GM18907 (cell line): ENCODE data around the gene PEX14.
"Not testable (repeated sequence)": the region's sequence is repeated elsewhere in the genome, so short reads cannot be mapped to it uniquely, and the experiment has no call there.

Experiments
- ATAC-seq: cut with Tn5 transposase; IDR thresholded peaks from one replicate; pipeline ENCODE4 v1.9.1; 2021; ENCODE audit warnings: mild to moderate bottlenecking, moderate library complexity; ENCODE audit not compliant: unreplicated experiment

The PEX14 gene

DNA sequence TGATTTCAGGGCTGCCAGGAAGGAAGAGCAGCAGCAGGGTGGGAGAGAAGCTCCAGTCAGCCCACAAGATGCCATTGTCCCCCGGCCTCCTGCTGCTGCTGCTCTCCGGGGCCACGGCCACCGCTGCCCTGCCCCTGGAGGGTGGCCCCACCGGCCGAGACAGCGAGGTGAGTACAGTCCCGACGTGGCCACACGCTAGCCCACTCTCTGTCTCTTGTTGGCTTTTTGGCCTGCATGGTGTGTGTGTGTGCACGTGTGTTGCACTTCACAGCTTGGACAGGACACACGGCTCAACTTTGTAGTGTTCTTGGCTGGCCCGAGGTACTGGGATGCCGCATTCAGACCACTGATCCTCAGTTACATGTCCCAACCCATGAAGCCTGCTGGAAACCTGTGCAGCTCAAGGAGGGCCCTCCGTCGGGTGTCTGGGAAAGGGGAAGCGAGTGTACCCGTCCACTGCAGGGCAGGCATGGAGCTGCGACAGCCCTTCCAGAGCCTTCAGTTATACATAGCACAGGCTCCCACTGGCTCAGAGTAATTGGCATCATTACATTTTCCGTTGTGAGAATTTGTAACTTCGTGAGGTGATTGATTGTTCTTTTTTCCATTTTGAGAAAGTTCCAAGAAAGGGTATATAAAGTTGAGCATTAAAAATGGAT lies 24.5 kb upstream of the PEX14 start:
- ATAC-seq = no peak

DNA sequence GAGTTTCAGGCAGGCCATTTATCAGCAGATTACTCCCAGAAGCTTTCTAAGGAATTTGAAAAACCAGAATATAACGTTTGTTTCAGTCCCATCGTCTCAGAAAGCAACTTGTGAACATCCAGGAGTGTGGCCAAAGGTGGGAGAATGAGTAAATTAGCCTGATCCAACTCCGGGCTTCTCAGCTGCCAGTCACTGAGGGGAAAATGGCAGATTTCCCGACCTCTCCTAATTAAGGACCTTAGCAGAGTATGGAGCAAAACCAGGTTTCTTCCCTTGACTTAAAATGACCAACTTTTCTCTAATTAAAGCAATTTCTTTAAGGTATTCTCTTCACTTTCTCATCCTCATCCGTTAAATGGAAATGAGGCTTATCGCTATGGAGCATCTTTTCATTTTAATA lies 23.9 kb upstream of the PEX14 start:
- no peak for ATAC-seq

DNA sequence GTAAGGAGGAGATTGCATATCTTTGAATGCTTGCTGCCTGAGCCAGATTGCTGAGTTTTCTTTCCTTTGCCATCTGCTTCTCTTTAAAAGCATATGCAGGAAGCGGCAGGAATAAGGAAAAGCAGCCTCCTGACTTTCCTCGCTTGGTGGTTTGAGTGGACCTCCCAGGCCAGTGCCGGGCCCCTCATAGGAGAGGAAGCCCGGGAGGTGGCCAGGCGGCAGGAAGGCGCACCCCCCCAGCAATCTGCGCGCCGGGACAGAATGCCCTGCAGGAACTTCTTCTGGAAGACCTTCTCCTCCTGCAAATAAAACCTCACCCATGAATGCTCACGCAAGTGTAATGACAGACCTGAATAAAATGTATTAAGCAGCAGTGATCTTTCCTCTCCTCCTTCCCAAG lies 23.5 kb upstream of the PEX14 start:
- ATAC-seq = no peak

DNA sequence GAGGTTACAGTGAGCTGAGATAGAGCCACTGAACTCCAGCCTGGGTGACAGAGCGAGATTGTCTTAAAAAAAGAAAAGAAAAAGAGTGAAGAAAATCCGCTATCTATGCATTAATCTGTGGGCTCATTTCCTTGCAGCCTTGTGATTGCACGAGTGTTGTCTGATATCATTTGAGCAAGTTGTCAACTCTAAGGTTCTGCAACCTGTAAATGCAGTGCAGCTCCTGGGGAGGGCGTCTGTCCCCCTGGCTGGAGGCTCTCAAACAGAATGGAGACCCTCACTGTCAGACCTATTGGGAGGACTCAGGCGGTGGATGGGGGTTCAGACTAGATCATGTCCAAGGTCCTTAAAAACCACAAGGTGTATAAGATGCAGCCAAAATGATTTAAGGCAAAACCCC lies 18.7 kb upstream of the PEX14 start:
- ATAC-seq = no peak

DNA sequence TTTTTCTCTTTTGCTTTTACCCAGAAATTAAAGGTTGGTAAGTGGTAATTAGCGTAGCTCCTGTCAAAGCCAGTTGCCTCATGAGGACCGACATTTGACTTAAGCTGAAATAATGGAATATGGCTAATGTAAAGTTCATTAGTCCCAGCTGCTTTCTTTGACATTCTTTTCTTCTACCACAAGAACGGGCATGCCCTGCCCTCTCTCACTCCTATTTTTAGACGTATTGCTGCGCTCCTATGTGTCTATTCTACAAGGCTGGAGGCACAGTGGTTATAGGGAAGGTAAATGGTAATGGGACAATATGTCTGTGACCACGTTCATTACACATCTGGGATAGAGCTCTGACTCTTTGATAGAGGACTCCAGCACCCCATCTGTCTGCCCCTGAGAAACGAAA lies 18.1 kb upstream of the PEX14 start:
- ATAC-seq = no peak

DNA sequence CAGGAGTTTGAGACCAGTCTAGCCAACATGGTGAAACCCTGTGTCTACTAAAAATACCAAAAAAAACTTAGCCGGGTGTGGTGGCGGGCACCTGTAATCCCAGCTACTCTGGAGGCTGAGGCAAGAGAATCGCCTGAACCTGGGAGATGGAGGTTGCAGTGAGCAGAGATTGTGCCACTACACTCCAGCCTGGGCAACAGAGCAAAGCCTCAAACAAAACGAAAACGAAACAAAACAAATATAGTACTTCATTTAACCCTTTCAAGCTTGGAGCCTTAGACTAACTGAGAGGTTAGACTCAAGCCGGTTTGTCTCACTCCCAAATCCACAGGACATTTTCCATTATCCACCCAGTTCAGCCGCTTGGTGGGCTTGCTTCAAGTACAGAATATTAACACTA lies 17.3 kb upstream of the PEX14 start:
- not testable (repeated sequence) for ATAC-seq

DNA sequence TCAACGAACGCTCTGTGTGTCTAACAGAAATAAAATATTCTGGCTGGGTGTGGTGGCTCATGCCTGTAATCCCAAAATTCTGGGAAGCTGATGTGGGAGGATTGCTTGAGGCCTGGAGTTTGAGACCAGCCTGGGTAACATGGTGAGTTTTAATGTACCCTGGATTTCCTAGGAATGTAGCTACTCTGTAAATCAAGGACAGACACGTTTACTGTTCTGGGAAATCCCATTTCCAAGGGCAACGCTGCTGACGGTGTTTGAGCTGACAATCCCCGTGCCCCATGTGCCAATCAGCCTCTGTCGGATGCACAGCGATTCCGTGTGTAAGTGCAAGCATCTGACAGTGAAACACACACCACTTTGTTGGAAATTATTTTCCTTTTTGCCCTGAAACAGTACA lies 16.9 kb upstream of the PEX14 start:
- ATAC-seq = no peak

DNA sequence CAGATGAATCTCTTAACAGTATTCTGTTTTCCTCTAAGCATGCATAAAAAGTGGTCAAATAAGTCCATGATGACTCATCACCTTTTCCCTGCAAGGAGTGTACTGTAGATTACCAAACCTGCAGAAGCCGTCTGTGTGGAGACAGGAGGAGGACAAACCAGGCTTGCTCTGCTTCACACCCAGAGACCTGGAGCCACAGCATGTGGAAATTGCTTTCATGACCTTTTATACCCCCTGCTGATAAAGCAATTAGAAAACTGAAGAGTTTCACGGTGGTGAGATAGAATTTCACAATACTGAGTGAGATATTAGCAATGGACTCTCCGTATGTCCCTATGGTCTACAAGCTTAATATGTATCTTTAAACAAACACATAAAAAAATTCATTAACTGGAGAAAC lies 15.6 kb upstream of the PEX14 start:
- no peak for ATAC-seq

DNA sequence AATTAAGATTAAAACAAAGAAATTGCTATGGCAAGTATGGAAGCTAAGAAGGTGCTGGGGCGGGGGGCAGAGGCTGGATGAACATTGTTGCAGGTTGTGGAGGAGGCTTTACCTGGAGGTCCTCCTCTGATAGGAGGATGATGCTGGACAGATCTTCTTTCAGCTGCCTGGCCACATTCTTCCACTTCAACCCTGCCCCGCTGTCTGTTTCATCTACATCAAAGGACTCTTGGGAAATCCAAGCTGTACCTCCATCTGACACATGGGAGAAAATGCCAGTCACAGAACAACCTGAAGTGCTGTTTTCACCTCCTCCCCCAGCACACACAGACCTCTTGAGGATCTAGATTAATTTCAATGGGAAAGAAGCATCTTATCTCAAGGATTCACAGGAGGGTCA lies 7.7 kb upstream of the PEX14 start:
- no peak for ATAC-seq

DNA sequence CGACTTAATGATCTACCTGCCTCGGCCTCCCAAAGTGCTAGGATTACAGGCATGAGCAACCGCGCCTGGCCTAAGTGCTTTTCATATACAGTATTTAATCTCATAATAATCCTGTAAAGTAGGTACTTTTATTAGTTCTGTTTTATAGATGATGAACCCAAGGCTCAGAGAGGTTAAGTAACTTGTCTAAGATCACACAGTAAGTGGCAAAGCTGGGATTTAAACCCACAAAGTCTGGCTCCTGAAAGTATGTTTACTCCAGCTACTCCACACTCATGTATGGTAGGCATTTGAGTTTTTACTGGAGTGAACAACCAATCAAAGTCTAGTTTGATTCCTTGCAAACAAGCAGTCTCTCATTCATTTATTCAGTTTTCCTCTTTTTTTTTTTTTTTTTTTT lies 4.7 kb upstream of the PEX14 start:
- no peak for ATAC-seq

DNA sequence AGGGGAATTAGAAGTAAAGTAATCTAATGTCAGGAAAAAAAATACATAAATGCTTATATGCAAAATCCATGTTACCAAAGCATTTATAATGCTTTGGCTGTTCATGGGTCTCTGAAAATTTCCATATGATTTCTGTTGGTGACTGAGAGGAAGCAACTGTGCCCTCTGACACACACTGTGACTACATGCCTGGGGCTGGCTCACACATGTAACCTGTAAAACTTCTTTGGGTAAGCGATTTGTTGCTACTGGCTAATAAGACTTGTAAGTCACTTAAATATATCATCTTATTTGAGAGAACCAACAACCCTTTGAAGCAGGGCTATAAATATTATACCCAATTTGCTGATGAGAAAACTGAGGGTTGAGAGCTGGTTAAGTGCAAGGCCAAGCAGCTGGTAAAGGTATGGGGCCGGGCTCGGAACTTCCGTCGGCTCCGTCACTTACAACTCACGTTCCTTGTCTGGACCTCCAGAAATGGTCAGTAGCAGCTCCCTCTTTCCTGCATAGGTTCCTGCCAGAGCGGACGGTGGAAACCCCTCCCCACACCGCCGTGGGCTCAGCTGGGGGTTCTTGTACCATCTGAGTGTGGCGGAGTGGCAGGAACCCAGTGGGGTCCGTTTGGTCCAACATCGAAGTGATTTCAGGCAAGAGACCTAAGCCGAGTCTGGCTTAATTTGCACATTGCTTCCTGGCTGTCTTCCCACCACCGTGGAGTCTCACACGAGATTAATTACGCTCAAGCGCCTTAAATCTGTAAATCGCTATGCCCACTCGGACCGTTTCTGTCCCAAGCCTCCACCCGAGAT lies 3.1 kb upstream of the PEX14 start:
- ATAC-seq = peak; percentile 9

DNA sequence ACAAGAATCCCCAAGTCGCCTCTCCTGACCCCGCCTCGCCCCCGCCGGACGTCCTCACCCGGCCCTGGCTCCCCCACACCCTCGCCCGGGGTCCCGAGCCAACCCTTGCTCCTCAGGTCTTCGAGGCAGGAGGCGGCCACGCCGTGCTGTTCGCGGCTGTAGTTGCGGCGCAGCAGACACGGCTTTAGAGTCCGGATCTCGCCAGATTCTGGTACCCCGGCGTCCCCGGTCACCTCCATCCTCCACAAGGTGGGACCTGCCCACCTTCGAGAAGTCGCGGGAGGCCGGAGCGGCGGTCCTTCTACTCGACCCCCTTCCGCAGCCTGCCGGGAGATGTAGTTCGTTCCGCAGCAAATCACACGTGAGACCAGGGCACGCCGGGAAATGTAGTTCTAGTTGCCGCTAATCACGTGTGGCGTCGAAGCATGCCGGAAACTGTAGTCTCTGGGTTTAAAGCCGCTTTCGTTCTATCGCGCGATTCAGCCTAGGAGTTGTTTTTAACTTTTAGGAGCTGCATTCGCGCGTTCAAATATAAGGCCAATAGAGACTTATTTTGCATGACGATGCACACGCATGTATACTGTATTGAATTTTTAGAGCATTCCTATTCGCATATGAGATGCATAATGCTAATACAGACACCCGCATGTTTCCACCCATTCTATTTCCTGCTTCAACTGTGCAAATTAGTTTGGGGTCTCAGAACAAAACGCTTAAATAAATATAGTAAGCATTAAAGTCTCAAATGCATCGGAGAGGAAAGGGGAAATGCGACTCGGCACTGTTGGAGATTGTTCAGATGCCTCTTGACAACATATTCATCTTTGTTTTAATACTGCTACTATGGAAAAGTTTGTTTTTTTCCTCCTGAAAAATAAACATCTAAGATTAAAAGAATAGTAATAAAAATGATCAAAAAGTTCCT lies 2.3 kb upstream of the PEX14 start, which contains the start of gene DFFA:
Gene DFFA (minus strand): TSS at position 310 of the 925 bp plus-strand sequence. CDS start 71 bp downstream, at position 239.
- peak; percentile 79 for ATAC-seq

DNA sequence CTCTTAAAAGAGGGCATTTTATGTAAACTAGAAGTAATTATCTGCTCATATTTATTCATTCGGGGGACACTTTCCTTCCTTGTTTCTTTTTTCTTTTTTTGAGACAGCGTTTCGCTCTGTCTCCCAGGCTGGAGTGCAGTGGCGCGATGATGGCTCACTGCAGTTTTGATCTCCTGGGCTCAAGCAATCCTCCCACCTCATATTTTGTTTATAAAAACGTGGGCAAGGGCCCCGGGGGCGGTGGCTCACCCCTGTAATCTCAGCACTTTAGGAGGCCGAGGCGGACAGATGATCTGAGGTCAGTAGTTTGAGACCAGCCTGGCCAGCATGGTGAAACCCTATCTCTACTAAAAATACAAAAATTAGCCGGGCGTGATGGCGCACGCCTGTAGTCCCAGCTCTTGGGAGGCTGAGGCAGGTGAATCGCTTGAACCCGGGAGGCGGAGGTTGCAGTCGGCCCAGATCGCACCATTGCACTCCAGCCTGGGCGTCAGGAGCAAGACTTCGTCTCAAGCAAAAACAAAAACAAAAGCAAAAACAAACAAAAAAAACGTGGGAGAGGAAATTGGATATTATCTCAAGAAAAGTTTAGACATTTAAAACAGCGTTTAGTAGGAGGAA lies 1.5 kb upstream of the PEX14 start:
- no peak for ATAC-seq

DNA sequence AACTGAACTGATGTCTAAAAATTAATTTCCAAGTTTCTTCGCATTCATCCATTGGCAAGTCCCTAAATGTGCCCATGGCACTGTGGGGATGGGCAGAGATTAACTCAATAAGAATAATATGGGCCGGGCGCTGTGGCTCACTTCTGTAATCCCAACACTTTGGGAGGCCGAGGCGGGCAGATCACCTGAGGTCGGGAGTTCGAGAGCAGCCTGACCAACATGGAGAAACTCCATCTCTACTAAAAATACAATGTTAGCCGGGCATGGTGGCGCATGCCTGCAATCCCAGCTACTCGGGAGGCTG lies 489 bp upstream of the PEX14 start:
- ATAC-seq = not testable (repeated sequence)

DNA sequence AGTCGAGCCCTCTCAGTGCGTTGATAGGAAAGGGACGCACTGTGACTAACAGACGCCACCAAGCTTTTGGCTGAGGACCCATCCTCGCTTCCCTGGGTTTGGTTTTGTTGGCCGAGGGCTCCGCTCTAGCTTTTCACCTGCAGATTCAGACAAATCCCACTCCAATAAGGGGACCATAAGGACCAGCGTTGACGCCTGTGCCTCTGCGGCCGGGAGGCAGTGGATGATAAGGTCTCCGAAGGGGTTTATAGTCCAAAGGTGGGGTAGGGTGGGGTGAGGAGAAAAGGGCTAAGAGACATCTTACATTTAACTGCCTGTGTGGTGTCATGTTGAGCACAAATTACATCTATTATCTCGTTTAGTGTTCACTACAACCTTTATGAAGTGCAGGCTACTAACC lies 760 bp downstream of the PEX14 start:
- ATAC-seq = no peak

DNA sequence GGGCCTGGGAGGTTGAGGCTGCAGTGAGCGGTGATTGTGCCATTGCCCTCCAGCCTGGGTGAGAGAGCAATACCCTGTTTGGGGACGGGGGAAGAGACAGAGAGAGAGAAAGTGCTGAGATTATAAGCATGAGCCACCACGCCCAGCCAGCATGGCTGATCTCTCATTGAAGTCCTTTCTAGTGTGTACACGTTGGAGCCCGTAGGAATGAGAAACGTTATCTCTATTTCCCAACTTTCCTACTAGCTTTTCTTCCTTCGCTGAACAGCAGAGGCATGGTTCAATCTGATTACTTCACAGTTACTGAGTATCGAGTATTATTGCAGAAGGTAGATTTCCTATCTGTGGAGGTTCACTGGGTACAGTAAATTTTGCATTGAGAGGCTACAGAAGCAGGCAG lies 4.5 kb downstream of the PEX14 start:
- ATAC-seq = no peak

DNA sequence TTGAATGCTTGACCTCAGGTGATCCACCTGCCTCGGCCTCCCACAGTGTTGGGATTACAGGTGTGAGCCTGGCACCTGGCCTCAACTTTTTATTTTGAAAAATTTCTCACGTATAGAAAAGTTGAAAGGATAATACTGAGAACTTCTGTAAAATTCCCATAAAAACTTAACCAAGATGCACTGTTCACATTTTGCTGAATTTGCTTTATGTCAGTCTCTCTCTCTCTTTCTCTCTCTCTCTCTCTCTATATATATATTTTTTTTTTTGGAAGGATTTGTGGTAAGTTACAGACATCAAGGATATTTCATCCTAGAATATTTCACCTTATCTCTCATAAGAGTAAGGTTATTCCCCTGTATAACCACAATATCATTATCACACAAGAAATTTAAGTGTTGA lies 5.9 kb downstream of the PEX14 start:
- no peak for ATAC-seq

DNA sequence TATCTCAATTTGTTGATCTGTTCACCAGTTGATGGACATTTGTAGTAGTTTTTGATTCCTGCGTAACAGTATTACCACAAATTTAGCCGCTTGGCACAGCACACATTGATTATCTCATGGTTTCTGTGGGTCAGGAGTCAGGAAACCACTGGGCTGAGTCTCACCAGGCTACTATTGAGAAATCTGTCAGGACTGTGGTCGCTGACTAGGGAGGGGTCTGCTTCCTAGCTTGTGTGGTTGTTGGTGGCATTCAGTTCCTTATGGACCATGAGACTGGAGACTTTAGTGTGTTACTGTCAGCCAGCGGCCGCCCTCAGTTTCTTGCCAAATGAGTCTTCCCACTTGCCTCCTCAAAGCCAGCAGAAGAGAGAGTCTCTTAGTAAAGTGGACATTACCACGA lies 9.8 kb downstream of the PEX14 start:
- ATAC-seq = no peak

DNA sequence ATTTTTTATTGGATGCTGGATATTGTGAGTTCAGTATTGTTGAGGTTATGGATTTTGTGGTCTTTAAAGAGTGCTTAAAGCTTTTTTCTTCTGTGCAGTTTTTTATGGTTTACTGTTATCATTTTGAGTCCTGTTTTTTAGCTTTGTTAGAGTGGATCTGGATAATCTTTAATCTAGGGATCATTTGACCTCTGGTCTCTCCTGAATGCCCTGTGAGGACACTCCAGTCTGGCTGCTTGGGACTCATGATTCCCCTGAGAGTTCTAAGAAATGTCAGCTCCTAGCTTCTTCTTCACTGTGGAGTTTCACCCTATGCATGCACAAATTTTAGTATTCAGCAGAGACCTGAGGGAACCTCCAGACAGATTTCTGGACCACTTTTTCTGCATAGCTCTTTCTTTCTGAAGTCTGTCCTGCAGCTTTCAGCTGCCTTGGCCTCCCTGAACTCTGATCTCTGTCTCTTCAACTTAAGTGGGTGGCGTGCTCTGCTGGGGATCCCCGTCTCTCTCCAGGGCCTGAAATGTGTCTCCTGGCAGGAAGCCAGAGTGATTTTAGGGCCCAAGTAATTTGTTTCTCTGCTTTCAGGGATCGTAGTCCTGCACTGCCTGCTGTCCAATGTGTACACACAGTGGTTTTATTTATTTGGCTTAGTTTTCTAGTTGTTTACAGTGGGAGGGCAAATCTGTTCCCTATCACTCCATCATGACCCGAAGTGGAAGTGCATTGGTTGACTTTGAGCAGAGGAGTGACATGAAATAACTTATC lies 14.7 kb downstream of the PEX14 start:
- no peak for ATAC-seq

DNA sequence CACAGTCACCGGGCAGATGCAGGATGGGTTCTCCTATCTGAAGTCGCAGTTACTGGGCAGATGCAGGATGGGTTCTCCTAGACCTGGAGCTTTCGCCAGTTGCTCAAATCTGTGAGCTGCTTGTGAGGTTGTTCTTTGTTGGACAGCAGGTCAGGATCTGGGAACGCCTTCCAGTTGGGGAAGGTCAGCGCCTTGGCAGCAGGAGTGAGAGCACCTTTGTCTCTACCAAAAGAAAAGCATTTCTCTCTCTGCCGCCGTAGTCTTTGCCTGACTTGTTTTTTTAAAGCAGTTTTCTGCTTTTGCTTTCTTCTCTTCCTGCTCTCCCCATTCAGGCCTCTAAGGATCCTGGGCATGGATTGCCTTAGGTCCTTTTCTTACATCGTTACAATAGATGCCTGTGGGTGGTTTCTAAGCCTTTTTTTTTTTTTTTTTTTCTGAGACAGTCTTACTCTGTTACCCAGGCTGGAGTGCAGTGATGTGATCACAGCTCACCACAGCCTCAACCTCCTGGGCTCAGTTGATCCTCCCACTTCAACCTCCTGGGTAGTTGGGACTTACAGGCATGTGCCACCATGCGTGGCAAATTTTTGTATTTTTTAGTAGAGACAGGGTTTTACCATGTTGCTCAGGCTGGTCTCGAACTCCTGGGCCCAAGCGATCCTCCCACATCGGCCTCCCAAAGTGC lies 15.7 kb downstream of the PEX14 start:
- ATAC-seq = no peak
